DND-41 (cell line): ENCODE results near the gene STXBP4.

Experiments
- ATAC-seq: fragments of 200-7000 bp; cut with Tn5 transposase; 3 replicates; pipeline ENCODE4 v1.9.1; 2021; ENCODE audit warnings: low read depth; ENCODE audit not compliant: insufficient read depth
- DNase-seq: peaks from one replicate; pipeline ENCODE4 v3.0.0-alpha.2; 2020
- H2AFZ ChIP-seq: 2 replicates; pipeline ENCODE4 v1.6.0; 2012; ENCODE audit warnings: low read depth, low read length
- H3K27ac ChIP-seq: 2 replicates; pipeline ENCODE4 v1.5.1; 2012; ENCODE audit warnings: low read length, inconsistent platforms
- H3K27me3 ChIP-seq: fragments of 200-600 bp; sonication (generic); 2 replicates; pipeline ENCODE4 v1.6.0; 2012; ENCODE audit warnings: low read length, mild to moderate bottlenecking, inconsistent platforms; ENCODE audit not compliant: insufficient read depth, poor library complexity
- H3K36me3 ChIP-seq: 2 replicates; pipeline ENCODE4 v1.5.1; 2012; ENCODE audit warnings: low read length, inconsistent platforms; ENCODE audit not compliant: insufficient read depth
- H3K4me1 ChIP-seq: 2 replicates; pipeline ENCODE4 v1.5.1; 2012; ENCODE audit warnings: mild to moderate bottlenecking, low read length; ENCODE audit not compliant: insufficient read depth
- H3K4me2 ChIP-seq: 2 replicates; pipeline ENCODE4 v1.6.0; 2012; ENCODE audit warnings: mild to moderate bottlenecking, moderate library complexity, low read length, inconsistent platforms; ENCODE audit not compliant: insufficient read depth
- H3K4me3 ChIP-seq, 2 experiments: fragments of 200-600 bp in 1 of 2; shearing (Covaris generic) in 1 of 2; 2 replicates each; pipeline ENCODE4 v1.5.1; 2012 to 2016; ENCODE audit warnings: inconsistent platforms in 2 of 2, low read length in 2 of 2, mild to moderate bottlenecking in 2 of 2, low read depth in 1 of 2, moderate library complexity in 1 of 2
- H3K79me2 ChIP-seq: 2 replicates; pipeline ENCODE4 v1.6.0; 2012; ENCODE audit warnings: low read length, inconsistent platforms; ENCODE audit not compliant: insufficient read depth
- H3K9ac ChIP-seq: 2 replicates; pipeline ENCODE4 v1.6.0; 2012; ENCODE audit warnings: low read depth, mild to moderate bottlenecking, inconsistent platforms, low read length, moderate library complexity
- H3K9me3 ChIP-seq: 2 replicates; pipeline ENCODE4 v1.5.1; 2012; ENCODE audit warnings: low read length, moderate library complexity, mild to moderate bottlenecking, inconsistent platforms; ENCODE audit not compliant: insufficient read depth, severe bottlenecking
- H4K20me1 ChIP-seq: 2 replicates; pipeline ENCODE4 v1.6.0; 2012; ENCODE audit warnings: low read length; ENCODE audit not compliant: insufficient read depth
- CTCF ChIP-seq: IDR thresholded peaks from 2 replicates; pipeline ENCODE4 v1.5.1; 2012; ENCODE audit warnings: borderline replicate concordance, low read length, moderate library complexity, mild to moderate bottlenecking; ENCODE audit not compliant: poor library complexity, severe bottlenecking; ENCODE audit errors: extremely low read depth
- EZH2 ChIP-seq: IDR thresholded peaks from 3 replicates; pipeline ENCODE4 v1.6.1; 2012; ENCODE audit warnings: borderline replicate concordance, low read depth, mild to moderate bottlenecking, moderate library complexity, low read length, inconsistent platforms; ENCODE audit not compliant: severe bottlenecking

STXBP4 gene

GRCh38 chr17:55155856-55156560, 187.4 kb downstream of the STXBP4 start:
- no peak for ATAC-seq

GRCh38 chr17:55157165-55157564, 188.6 kb downstream of the STXBP4 start:
- no peaks in the 10 kb centered on the region for H3K36me3 ChIP-seq
- no peak overlapping the region for H3K27ac ChIP-seq
- no peak overlapping the region for H3K9ac ChIP-seq
- H3K4me2 ChIP-seq = no peak overlapping the region
- DNase-seq (no peak), ATAC-seq (no peak)
- H3K4me3 ChIP-seq = no peak overlapping the region
- no peaks in the 10 kb centered on the region for H3K4me1 ChIP-seq
- H3K27me3 ChIP-seq = no peaks in the 10 kb centered on the region
- TF ChIP-seq EZH2 (no peak), CTCF (no peak)
- H3K9me3 ChIP-seq = no peaks in the 10 kb centered on the region
- no peaks in the 10 kb centered on the region for H3K79me2 ChIP-seq
- no peaks in the 10 kb centered on the region for H4K20me1 ChIP-seq
- H2AFZ ChIP-seq = no peak overlapping the region

More at GRCh38 chr17:55155856-55156560, 187.4 kb downstream of the STXBP4 start:
- H3K9ac ChIP-seq = no peak overlapping the region
- H3K27ac ChIP-seq = no peak overlapping the region
- no peaks in the 10 kb centered on the region for H3K27me3 ChIP-seq
- H3K9me3 ChIP-seq = no peaks in the 10 kb centered on the region
- TF ChIP-seq CTCF (no peak), EZH2 (no peak)
- H3K79me2 ChIP-seq = no peaks in the 10 kb centered on the region
- H4K20me1 ChIP-seq = no peaks in the 10 kb centered on the region
- no peaks in the 10 kb centered on the region for H3K4me1 ChIP-seq
- no peak overlapping the region for H3K4me2 ChIP-seq
- no peaks in the 10 kb centered on the region for H3K36me3 ChIP-seq
- no peak for DNase-seq
- no peak overlapping the region for H2AFZ ChIP-seq
- H3K4me3 ChIP-seq = no peak overlapping the region

GRCh38 chr17:55158439-55158838, 189.9 kb downstream of the STXBP4 start:
- ATAC-seq (no peak), DNase-seq (no peak)
- TF ChIP-seq EZH2 (no peak), CTCF (no peak)
- Histone ChIP-seq H3K9ac (no peak overlapping the region), H2AFZ (no peak overlapping the region), H3K9me3 (no peaks in the 10 kb centered on the region), H3K27me3 (no peaks in the 10 kb centered on the region), H3K4me2 (no peak overlapping the region), H3K36me3 (no peaks in the 10 kb centered on the region), H3K27ac (no peak overlapping the region), H4K20me1 (no peaks in the 10 kb centered on the region), H3K4me3 (no peak overlapping the region), H3K79me2 (no peaks in the 10 kb centered on the region), H3K4me1 (no peaks in the 10 kb centered on the region)

GRCh38 chr17:55159251-55159650, 190.7 kb downstream of the STXBP4 start:
- ATAC-seq = no peak
- Histone ChIP-seq H4K20me1 (no peaks in the 10 kb centered on the region), H2AFZ (no peak overlapping the region), H3K4me3 (no peak overlapping the region), H3K4me1 (no peaks in the 10 kb centered on the region), H3K79me2 (no peaks in the 10 kb centered on the region), H3K9me3 (no peaks in the 10 kb centered on the region), H3K36me3 (no peaks in the 10 kb centered on the region), H3K9ac (no peak overlapping the region), H3K27me3 (no peaks in the 10 kb centered on the region), H3K4me2 (no peak overlapping the region), H3K27ac (no peak overlapping the region)
- no peak for DNase-seq
- TF ChIP-seq EZH2 (no peak), CTCF (no peak)
